Smooth muscle cell (in vitro differentiated cells): ENCODE data around the gene TNIK. TPM values are rescaled to one million over a fixed set of nuclear protein-coding genes. Genes with fewer than 3 reads are reported as not detected.

Experiments
- DNase-seq: peaks from one replicate; lab custom pipeline; 2025; ENCODE audit not compliant: unreplicated experiment; lab: John Stamatoyannopoulos, UW
- H2AFZ ChIP-seq: fragments of 200-600 bp; sonication (generic); 2 replicates; pipeline ENCODE4 v1.6.0; 2016; ENCODE audit warnings: antibody characterized with exemption, low read depth, mild to moderate bottlenecking
- H3F3A ChIP-seq: fragments of 200-600 bp; sonication (generic); 2 replicates; pipeline ENCODE4 v1.6.0; 2017; ENCODE audit warnings: antibody characterized with exemption, low read depth
- H3K27ac ChIP-seq: fragments of 200-600 bp; sonication (generic); 2 replicates; pipeline ENCODE4 v1.5.1; 2016; ENCODE audit warnings: low read depth, mild to moderate bottlenecking
- H3K27me3 ChIP-seq: fragments of 200-600 bp; sonication (generic); 2 replicates; pipeline ENCODE4 v1.6.1; 2016; ENCODE audit warnings: low read depth, mild to moderate bottlenecking
- H3K36me3 ChIP-seq: fragments of 200-600 bp; sonication (generic); 2 replicates; pipeline ENCODE4 v1.5.1; 2016; ENCODE audit warnings: low read depth
- H3K4me1 ChIP-seq: fragments of 200-600 bp; sonication (generic); 2 replicates; pipeline ENCODE4 v1.5.1; 2016; ENCODE audit warnings: low read depth
- H3K4me2 ChIP-seq: fragments of 200-600 bp; sonication (generic); 2 replicates; pipeline ENCODE4 v1.6.0; 2016; ENCODE audit warnings: mild to moderate bottlenecking
- H3K4me3 ChIP-seq: fragments of 200-600 bp; sonication (generic); 2 replicates; pipeline ENCODE4 v1.5.1; 2016; ENCODE audit warnings: mild to moderate bottlenecking
- H3K79me2 ChIP-seq: fragments of 200-600 bp; sonication (generic); 2 replicates; pipeline ENCODE4 v1.6.0; 2016; ENCODE audit warnings: low read depth, mild to moderate bottlenecking
- H3K9ac ChIP-seq: fragments of 200-600 bp; sonication (generic); 2 replicates; pipeline ENCODE4 v1.6.0; 2016; ENCODE audit warnings: low read depth
- H3K9me3 ChIP-seq: fragments of 200-600 bp; sonication (generic); replicated peaks from 2 replicates; pipeline ENCODE4 v1.5.1; 2016; ENCODE audit warnings: low read depth
- H4K20me1 ChIP-seq: fragments of 200-600 bp; sonication (generic); 2 replicates; pipeline ENCODE4 v1.6.0; 2016; ENCODE audit warnings: low read depth
- CTCF ChIP-seq: fragments of 200-600 bp; sonication (generic); IDR thresholded peaks from 2 replicates; pipeline ENCODE4 v1.5.1; 2017; ENCODE audit warnings: borderline replicate concordance, mild to moderate bottlenecking, antibody characterized with exemption; ENCODE audit not compliant: insufficient read depth, poor library complexity, severe bottlenecking
- WGBS: methylation state at CpG from one replicate; pipeline ENCODE4 v1.1.7; 2016; ENCODE audit warnings: low lambda C conversion rate; 5-methylcytosine and 5-hydroxymethylcytosine counted together
- polyA plus RNA-seq: library from polyadenylated mRNA; unstranded; fragments of >200 nt; fragmentation: Nextera tagmentation; extraction: Ambion mirVana; gene quantifications from 2 replicates; pipeline ENCODE4 v1.2.1, GENCODE V29; 2016
- total RNA-seq: library from RNA; depleted of rRNA; stranded (reverse); fragments of >200 nt; gene quantifications from 2 replicates; pipeline ENCODE4 v1.2.3, GENCODE V29; 2014

The TNIK gene
- total and polyA plus RNA-seq, 2 experiments from 2014 or later: 10.4 to 12.5 TPM

- DNase-seq: no peak
- Histone ChIP-seq H4K20me1 (peaks cover 9% of the 10 kb centered on the region), H2AFZ (no peak overlapping the region), H3K79me2 (peaks cover under 1% of the 10 kb centered on the region), H3K9me3 (no peaks in the 10 kb centered on the region), H3K27me3 (no peaks in the 10 kb centered on the region), H3K4me1 (peaks cover 18% of the 10 kb centered on the region), H3K27ac (no peak overlapping the region), H3K9ac (no peak overlapping the region), H3K4me2 (peak overlapping the region; percentile 40), H3K4me3 (no peak overlapping the region), H3F3A (peaks cover 10% of the 10 kb centered on the region), H3K36me3 (no peaks in the 10 kb centered on the region)
- no peak for TF ChIP-seq CTCF
- WGBS: 69% methylated on average over 1 of the region's 1 CpG
Observed at GRCh38 chr3:171266740-171267073, 193.5 kb downstream of the TNIK start.

- peaks cover 10% of the 10 kb centered on the region for H3F3A ChIP-seq
- H3K4me1 ChIP-seq: peaks cover 19% of the 10 kb centered on the region
- no peaks in the 10 kb centered on the region for H3K79me2 ChIP-seq
- no peak for TF ChIP-seq CTCF
- H3K4me3 ChIP-seq: no peak overlapping the region
- no peaks in the 10 kb centered on the region for H3K36me3 ChIP-seq
- H3K27ac ChIP-seq: no peak overlapping the region
- H3K27me3 ChIP-seq: no peaks in the 10 kb centered on the region
- peak overlapping the region; percentile 40 for H3K4me2 ChIP-seq
- DNase-seq: no peak
- no peaks in the 10 kb centered on the region for H3K9me3 ChIP-seq
- WGBS: 63% methylated on average over 4 of the region's 4 CpGs
- peaks cover 9% of the 10 kb centered on the region for H4K20me1 ChIP-seq
- no peak overlapping the region for H2AFZ ChIP-seq
- H3K9ac ChIP-seq: no peak overlapping the region
Observed at GRCh38 chr3:171266034-171266739, 194.0 kb downstream of the TNIK start.

- H3F3A ChIP-seq: peaks cover 10% of the 10 kb centered on the region
- no peak overlapping the region for H3K4me2 ChIP-seq
- H3K4me1 ChIP-seq: peaks cover 22% of the 10 kb centered on the region
- H3K9ac ChIP-seq: no peak overlapping the region
- DNase-seq: no peak
- H3K27ac ChIP-seq: no peak overlapping the region
- H3K4me3 ChIP-seq: no peak overlapping the region
- TF ChIP-seq CTCF: no peak
- H2AFZ ChIP-seq: no peak overlapping the region
- no peaks in the 10 kb centered on the region for H3K27me3 ChIP-seq
- H3K9me3 ChIP-seq: no peaks in the 10 kb centered on the region
- H3K36me3 ChIP-seq: no peaks in the 10 kb centered on the region
- 95% methylated on average over 6 of the region's 6 CpGs for WGBS
- H3K79me2 ChIP-seq: no peaks in the 10 kb centered on the region
- peaks cover 9% of the 10 kb centered on the region for H4K20me1 ChIP-seq
Observed at GRCh38 chr3:171264758-171265157, 195.4 kb downstream of the TNIK start.

GRCh38 chr3:171262431-171262830 is 197.8 kb downstream of the TNIK start:
- no peak for TF ChIP-seq CTCF

More at GRCh38 chr3:171262431-171262830, 197.8 kb downstream of the TNIK start:
- H3K4me1 ChIP-seq: peaks cover 22% of the 10 kb centered on the region
- no peak overlapping the region for H3K9ac ChIP-seq
- no peak overlapping the region for H2AFZ ChIP-seq
- DNase-seq: no peak
- no peaks in the 10 kb centered on the region for H3K27me3 ChIP-seq
- no peaks in the 10 kb centered on the region for H3K79me2 ChIP-seq
- peak overlapping the region; percentile 57 for H3K4me2 ChIP-seq
- WGBS: 40% methylated on average over 1 of the region's 1 CpG
- peaks cover 10% of the 10 kb centered on the region for H3F3A ChIP-seq
- H4K20me1 ChIP-seq: peaks cover 9% of the 10 kb centered on the region
- no peaks in the 10 kb centered on the region for H3K9me3 ChIP-seq
- H3K36me3 ChIP-seq: no peaks in the 10 kb centered on the region
- H3K4me3 ChIP-seq: no peak overlapping the region
- peak overlapping the region; percentile 39 for H3K27ac ChIP-seq
